DND-41 (cell line): ENCODE data around the gene TRIM7.
A peak's percentile ranks its signal among the peaks of the same experiment; 100 is the strongest.

Experiments
- ATAC-seq: fragments of 200-7000 bp; cut with Tn5 transposase; 3 replicates; pipeline ENCODE4 v1.9.1; 2021; ENCODE audit warnings: low read depth; ENCODE audit not compliant: insufficient read depth
- DNase-seq: peaks from one replicate; pipeline ENCODE4 v3.0.0-alpha.2; 2020
- H2AFZ ChIP-seq: 2 replicates; pipeline ENCODE4 v1.6.0; 2012; ENCODE audit warnings: low read depth, low read length
- H3K27ac ChIP-seq: 2 replicates; pipeline ENCODE4 v1.5.1; 2012; ENCODE audit warnings: low read length, inconsistent platforms
- H3K27me3 ChIP-seq: fragments of 200-600 bp; sonication (generic); 2 replicates; pipeline ENCODE4 v1.6.0; 2012; ENCODE audit warnings: low read length, mild to moderate bottlenecking, inconsistent platforms; ENCODE audit not compliant: insufficient read depth, poor library complexity
- H3K36me3 ChIP-seq: 2 replicates; pipeline ENCODE4 v1.5.1; 2012; ENCODE audit warnings: low read length, inconsistent platforms; ENCODE audit not compliant: insufficient read depth
- H3K4me1 ChIP-seq: 2 replicates; pipeline ENCODE4 v1.5.1; 2012; ENCODE audit warnings: mild to moderate bottlenecking, low read length; ENCODE audit not compliant: insufficient read depth
- H3K4me2 ChIP-seq: 2 replicates; pipeline ENCODE4 v1.6.0; 2012; ENCODE audit warnings: mild to moderate bottlenecking, moderate library complexity, low read length, inconsistent platforms; ENCODE audit not compliant: insufficient read depth
- H3K4me3 ChIP-seq, 2 experiments: fragments of 200-600 bp in 1 of 2; shearing (Covaris generic) in 1 of 2; 2 replicates each; pipeline ENCODE4 v1.5.1; 2012 to 2016; ENCODE audit warnings: inconsistent platforms in 2 of 2, low read length in 2 of 2, mild to moderate bottlenecking in 2 of 2, low read depth in 1 of 2, moderate library complexity in 1 of 2
- H3K79me2 ChIP-seq: 2 replicates; pipeline ENCODE4 v1.6.0; 2012; ENCODE audit warnings: low read length, inconsistent platforms; ENCODE audit not compliant: insufficient read depth
- H3K9ac ChIP-seq: 2 replicates; pipeline ENCODE4 v1.6.0; 2012; ENCODE audit warnings: low read depth, mild to moderate bottlenecking, inconsistent platforms, low read length, moderate library complexity
- H3K9me3 ChIP-seq: 2 replicates; pipeline ENCODE4 v1.5.1; 2012; ENCODE audit warnings: low read length, moderate library complexity, mild to moderate bottlenecking, inconsistent platforms; ENCODE audit not compliant: insufficient read depth, severe bottlenecking
- H4K20me1 ChIP-seq: 2 replicates; pipeline ENCODE4 v1.6.0; 2012; ENCODE audit warnings: low read length; ENCODE audit not compliant: insufficient read depth
- CTCF ChIP-seq: IDR thresholded peaks from 2 replicates; pipeline ENCODE4 v1.5.1; 2012; ENCODE audit warnings: borderline replicate concordance, low read length, moderate library complexity, mild to moderate bottlenecking; ENCODE audit not compliant: poor library complexity, severe bottlenecking; ENCODE audit errors: extremely low read depth
- EZH2 ChIP-seq: IDR thresholded peaks from 3 replicates; pipeline ENCODE4 v1.6.1; 2012; ENCODE audit warnings: borderline replicate concordance, low read depth, mild to moderate bottlenecking, moderate library complexity, low read length, inconsistent platforms; ENCODE audit not compliant: severe bottlenecking

The TRIM7 gene

GRCh38 chr5:181173420-181174342 is 31.3 kb downstream of the TRIM7 start:
- no peaks in the 10 kb centered on the region for H3K36me3 ChIP-seq
- H2AFZ ChIP-seq = 0 out of 2 replicates have a peak overlapping the region, but pooled peaks have one; percentile 27
- no peaks in the 10 kb centered on the region for H4K20me1 ChIP-seq
- no peaks in the 10 kb centered on the region for H3K79me2 ChIP-seq
- H3K27ac ChIP-seq = no peak overlapping the region
- no peak for TF ChIP-seq EZH2
- H3K9me3 ChIP-seq = no peaks in the 10 kb centered on the region
- H3K4me2 ChIP-seq = peak overlapping the region; percentile 24; the same call in 1 of the 2 replicates
- no peaks in the 10 kb centered on the region for H3K4me1 ChIP-seq
- H3K4me3 ChIP-seq = no peak overlapping the region; a peak in 1 of 4 replicates
- H3K27me3 ChIP-seq = no peaks in the 10 kb centered on the region
- ATAC-seq = no peak
- no peak overlapping the region for H3K9ac ChIP-seq
- DNase-seq = no peak

- Histone ChIP-seq H4K20me1 (no peaks in the 10 kb centered on the region), H3K9me3 (no peaks in the 10 kb centered on the region), H3K4me3 (no peak overlapping the region; a peak in 1 of 4 replicates), H3K4me1 (no peaks in the 10 kb centered on the region; the same call in 1 of the 2 replicates), H3K4me2 (peak overlapping the region; percentile 24; the same call in 1 of the 2 replicates), H2AFZ (peak overlapping the region; percentile 27; the same call in 1 of the 2 replicates), H3K9ac (no peak overlapping the region), H3K27me3 (peaks cover 4% of the 10 kb centered on the region), H3K79me2 (no peaks in the 10 kb centered on the region), H3K36me3 (no peaks in the 10 kb centered on the region), H3K27ac (no peak overlapping the region)
- no peak for DNase-seq
- ATAC-seq = no peak
- TF ChIP-seq CTCF = peak; percentile 21
- no peak for TF ChIP-seq EZH2
These were observed 32.0 kb downstream of the TRIM7 start for GRCh38 chr5:181173027-181173419.

GRCh38 chr5:181171782-181172181 is 33.2 kb downstream of the TRIM7 start:
- Histone ChIP-seq H3K27me3 (peaks cover 4% of the 10 kb centered on the region), H4K20me1 (no peaks in the 10 kb centered on the region), H3K9ac (no peak overlapping the region), H3K4me3 (no peak overlapping the region), H3K79me2 (no peaks in the 10 kb centered on the region), H3K4me1 (no peaks in the 10 kb centered on the region; the same call in 1 of the 2 replicates), H3K36me3 (no peaks in the 10 kb centered on the region), H3K4me2 (no peak overlapping the region), H3K27ac (no peak overlapping the region), H3K9me3 (no peaks in the 10 kb centered on the region), H2AFZ (no peak overlapping the region)
- ATAC-seq (no peak), DNase-seq (no peak)
- TF ChIP-seq CTCF = no peak
- TF ChIP-seq EZH2 = no peak

GRCh38 chr5:181170996-181171395 is 34.0 kb downstream of the TRIM7 start:
- Histone ChIP-seq H3K4me3 (no peak overlapping the region), H3K4me2 (no peak overlapping the region), H3K27me3 (peaks cover 4% of the 10 kb centered on the region), H3K79me2 (no peaks in the 10 kb centered on the region), H2AFZ (no peak overlapping the region), H4K20me1 (no peaks in the 10 kb centered on the region), H3K4me1 (no peaks in the 10 kb centered on the region; the same call in 1 of the 2 replicates), H3K9me3 (no peaks in the 10 kb centered on the region), H3K27ac (no peak overlapping the region), H3K9ac (no peak overlapping the region), H3K36me3 (no peaks in the 10 kb centered on the region)
- no peak for DNase-seq
- ATAC-seq = no peak
- no peak for TF ChIP-seq CTCF
- TF ChIP-seq EZH2 = no peak
